ENCODE results near the gene BCL2L13. TPM values are rescaled to one million over a fixed set of nuclear protein-coding genes. Genes with fewer than 3 reads are reported as not detected.
"Not testable (repeated sequence)": the region's sequence is repeated elsewhere in the genome, so short reads cannot be mapped to it uniquely, and the experiment has no call there.

BCL2L13 gene
- total RNA-seq, 1 experiment from 2014 or later, result 26.0 TPM

DNA sequence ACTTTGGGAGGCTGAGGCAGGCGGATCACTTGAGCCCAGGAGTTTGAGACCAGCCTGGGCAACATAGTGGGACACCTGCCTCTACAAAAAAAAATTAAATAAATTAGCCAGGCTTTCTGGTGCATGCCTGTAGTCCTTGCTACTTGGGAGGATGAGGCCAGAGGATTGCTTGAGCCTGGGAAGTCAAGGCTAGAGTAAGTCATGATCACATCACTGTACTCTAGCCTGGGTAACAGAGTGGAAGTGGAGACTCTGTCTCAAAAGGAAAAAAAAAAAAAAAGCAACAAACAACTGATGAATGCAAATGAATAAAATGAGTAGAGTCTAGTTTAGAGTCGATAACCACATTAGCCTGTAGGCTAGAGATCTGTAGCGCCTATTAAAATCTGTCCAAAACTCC, 3.9 kb upstream of the BCL2L13 start:
- peaks cover 6 to 16% of the 10 kb centered on the region in 2 experiments for H3K4me1 Mint-ChIP-seq
- H2BK20ac ChIP-seq (ENCODE audit: low read depth, low read length, poor library complexity, severe bottlenecking), result no peak overlapping the region
- H3K79me1 ChIP-seq (ENCODE audit: insufficient read depth, low read depth, low read length, poor library complexity, severe bottlenecking), result no peaks in the 10 kb centered on the region
- H3K18ac ChIP-seq (ENCODE audit: insufficient read length, low read depth, low read length), result no peak overlapping the region
- H2BK5ac ChIP-seq (ENCODE audit: insufficient read length, low read length), result no peak overlapping the region
- H3K9me3 ChIP-seq (ENCODE audit: control insufficient read depth, low read depth, low read length), result no peaks in the 10 kb centered on the region
- H3K36me3 Mint-ChIP-seq (ENCODE audit: insufficient read depth in 1 of 3, low read depth in 3 of 3), result no peaks in the 10 kb centered on the region
- no CpG with 5 or more reads among the region's 3 CpGs for WGBS (ENCODE audit: extremely low coverage, insufficient read length, low lambda C conversion rate)
- TF ChIP-seq, protein P1, sequence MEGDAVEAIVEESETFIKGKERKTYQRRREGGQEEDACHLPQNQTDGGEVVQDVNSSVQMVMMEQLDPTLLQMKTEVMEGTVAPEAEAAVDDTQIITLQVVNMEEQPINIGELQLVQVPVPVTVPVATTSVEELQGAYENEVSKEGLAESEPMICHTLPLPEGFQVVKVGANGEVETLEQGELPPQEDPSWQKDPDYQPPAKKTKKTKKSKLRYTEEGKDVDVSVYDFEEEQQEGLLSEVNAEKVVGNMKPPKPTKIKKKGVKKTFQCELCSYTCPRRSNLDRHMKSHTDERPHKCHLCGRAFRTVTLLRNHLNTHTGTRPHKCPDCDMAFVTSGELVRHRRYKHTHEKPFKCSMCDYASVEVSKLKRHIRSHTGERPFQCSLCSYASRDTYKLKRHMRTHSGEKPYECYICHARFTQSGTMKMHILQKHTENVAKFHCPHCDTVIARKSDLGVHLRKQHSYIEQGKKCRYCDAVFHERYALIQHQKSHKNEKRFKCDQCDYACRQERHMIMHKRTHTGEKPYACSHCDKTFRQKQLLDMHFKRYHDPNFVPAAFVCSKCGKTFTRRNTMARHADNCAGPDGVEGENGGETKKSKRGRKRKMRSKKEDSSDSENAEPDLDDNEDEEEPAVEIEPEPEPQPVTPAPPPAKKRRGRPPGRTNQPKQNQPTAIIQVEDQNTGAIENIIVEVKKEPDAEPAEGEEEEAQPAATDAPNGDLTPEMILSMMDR (conservative IDR thresholded peaks at IDR 0.05), result no peak
- no peak overlapping the region for H2BK120ac ChIP-seq (ENCODE audit: low read depth, low read length, poor library complexity, severe bottlenecking)
- H3K27ac Mint-ChIP-seq, result no peak overlapping the region
- no peak overlapping the region for H4K91ac ChIP-seq (ENCODE audit: insufficient read length, low read depth, low read length)
- H2AFZ ChIP-seq (ENCODE audit: low read length), result no peak overlapping the region
- H3K27me3 Mint-ChIP-seq (ENCODE audit: low read depth), result no peaks in the 10 kb centered on the region
- no peak overlapping the region for H3K9ac ChIP-seq (ENCODE audit: extremely low read depth, insufficient read length, low read length)
- no peak overlapping the region for H4K5ac ChIP-seq (ENCODE audit: insufficient read length, low read depth, low read length)
- H3K9me3 Mint-ChIP-seq, result no peaks in the 10 kb centered on the region
- no peak overlapping the region for H4K8ac ChIP-seq (replicated peaks; ENCODE audit: insufficient read length, low read depth, low read length)
- peaks cover 6% of the 10 kb centered on the region for H3K23me2 ChIP-seq (ENCODE audit: insufficient read length, low read depth, low read length, poor library complexity, severe bottlenecking)
- no peak overlapping the region for H3K14ac ChIP-seq (ENCODE audit: insufficient read depth, low read length)
- H2BK12ac ChIP-seq (ENCODE audit: insufficient read length, low read depth, low read length), result no peak overlapping the region
- no peaks in the 10 kb centered on the region; the same call in 1 of the 2 replicates for H3K4me1 ChIP-seq (ENCODE audit: insufficient read depth, low read length)
- no peak overlapping the region for H2AK5ac ChIP-seq (ENCODE audit: insufficient read length, low read length)
- H3K23ac ChIP-seq (ENCODE audit: insufficient read length, low read depth, low read length), result no peak overlapping the region
- no peak overlapping the region for H3K4ac ChIP-seq (ENCODE audit: low read depth, low read length)
- H3K4me2 ChIP-seq (ENCODE audit: insufficient read depth, insufficient read length, low read length), result no peak overlapping the region
- H3K4me3 Mint-ChIP-seq, result no peak overlapping the region
- no peak overlapping the region for H2BK15ac ChIP-seq (ENCODE audit: low read depth, low read length)
- no peaks in the 10 kb centered on the region for H4K20me1 ChIP-seq (ENCODE audit: control insufficient read depth, insufficient read depth, insufficient read length)
- DNase-seq, result no peak
- H3K27ac ChIP-seq (ENCODE audit: insufficient read length, low read depth, low read length), result no peak overlapping the region
- H3K56ac ChIP-seq (ENCODE audit: insufficient read length, low read depth, low read length), result no peak overlapping the region
- no peak overlapping the region for H3T11ph ChIP-seq (ENCODE audit: low read length)
- no peaks in the 10 kb centered on the region for H3K27me3 ChIP-seq (ENCODE audit: insufficient read depth, low read length)
- 0 out of 2 replicates have a peak, but pooled peaks cover 3% of the 10 kb centered on the region for H3K79me2 ChIP-seq (ENCODE audit: insufficient read depth, low read length)

DNA sequence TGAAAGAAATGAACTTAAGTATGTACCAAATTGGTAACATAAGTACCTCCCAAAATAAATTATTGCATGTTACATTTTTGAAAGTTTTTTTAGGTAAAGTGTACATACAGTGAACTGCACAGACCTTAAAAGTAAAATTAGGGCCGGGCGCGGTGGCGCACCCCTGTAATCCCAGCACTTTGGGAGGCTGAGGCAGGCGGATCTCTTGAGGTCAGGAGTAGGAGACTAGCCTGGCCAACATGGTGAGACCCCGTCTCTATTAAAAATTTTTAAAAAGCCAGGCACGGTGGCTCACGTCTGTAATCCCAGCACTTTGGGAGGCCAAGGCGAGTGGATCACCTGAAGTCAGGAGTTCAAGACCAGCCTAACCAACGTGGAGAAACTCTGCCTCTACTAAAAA, 1.7 kb upstream of the BCL2L13 start:
- H3K9me3 Mint-ChIP-seq; H2BK5ac ChIP-seq (ENCODE audit: insufficient read length, low read length); H3K23me2 ChIP-seq (ENCODE audit: insufficient read length, low read depth, low read length, poor library complexity, severe bottlenecking); H3K4me1 ChIP-seq (ENCODE audit: insufficient read depth, low read length); H3K27ac Mint-ChIP-seq; H2AFZ ChIP-seq (ENCODE audit: low read length); H3K23ac ChIP-seq (ENCODE audit: insufficient read length, low read depth, low read length); H3K4ac ChIP-seq (ENCODE audit: low read depth, low read length); H4K5ac ChIP-seq (ENCODE audit: insufficient read length, low read depth, low read length); H3K27me3 Mint-ChIP-seq (ENCODE audit: low read depth); H3K27ac ChIP-seq (ENCODE audit: insufficient read length, low read depth, low read length); H3K18ac ChIP-seq (ENCODE audit: insufficient read length, low read depth, low read length); H4K8ac ChIP-seq (replicated peaks; ENCODE audit: insufficient read length, low read depth, low read length); H4K20me1 ChIP-seq (ENCODE audit: control insufficient read depth, insufficient read depth, insufficient read length); H3K9me3 ChIP-seq (ENCODE audit: control insufficient read depth, low read depth, low read length); H3K27me3 ChIP-seq (ENCODE audit: insufficient read depth, low read length); H2BK12ac ChIP-seq (ENCODE audit: insufficient read length, low read depth, low read length); H3K79me1 ChIP-seq (ENCODE audit: insufficient read depth, low read depth, low read length, poor library complexity, severe bottlenecking); H2BK120ac ChIP-seq (ENCODE audit: low read depth, low read length, poor library complexity, severe bottlenecking); H3K79me2 ChIP-seq (ENCODE audit: insufficient read depth, low read length); H3T11ph ChIP-seq (ENCODE audit: low read length); H2BK15ac ChIP-seq (ENCODE audit: low read depth, low read length); H3K56ac ChIP-seq (ENCODE audit: insufficient read length, low read depth, low read length); H4K91ac ChIP-seq (ENCODE audit: insufficient read length, low read depth, low read length); H3K14ac ChIP-seq (ENCODE audit: insufficient read depth, low read length); DNase-seq; H3K36me3 Mint-ChIP-seq (ENCODE audit: insufficient read depth in 1 of 3, low read depth in 3 of 3); H2BK20ac ChIP-seq (ENCODE audit: low read depth, low read length, poor library complexity, severe bottlenecking); H3K4me2 ChIP-seq (ENCODE audit: insufficient read depth, insufficient read length, low read length); H3K9ac ChIP-seq (ENCODE audit: extremely low read depth, insufficient read length, low read length); H3K4me3 Mint-ChIP-seq; H2AK5ac ChIP-seq (ENCODE audit: insufficient read length, low read length): not testable (repeated sequence)
- WGBS (ENCODE audit: extremely low coverage, insufficient read length, low lambda C conversion rate), result no CpG with 5 or more reads among the region's 10 CpGs
- H3K4me1 Mint-ChIP-seq, result peaks cover 6 to 18% of the 10 kb centered on the region in 2 experiments
